ENCODE results near the gene PPP1R12B.

GRCh38 chr1:202579806-202580205 lies 231.3 kb downstream of the PPP1R12B start:
- TF ChIP-seq, protein P1, sequence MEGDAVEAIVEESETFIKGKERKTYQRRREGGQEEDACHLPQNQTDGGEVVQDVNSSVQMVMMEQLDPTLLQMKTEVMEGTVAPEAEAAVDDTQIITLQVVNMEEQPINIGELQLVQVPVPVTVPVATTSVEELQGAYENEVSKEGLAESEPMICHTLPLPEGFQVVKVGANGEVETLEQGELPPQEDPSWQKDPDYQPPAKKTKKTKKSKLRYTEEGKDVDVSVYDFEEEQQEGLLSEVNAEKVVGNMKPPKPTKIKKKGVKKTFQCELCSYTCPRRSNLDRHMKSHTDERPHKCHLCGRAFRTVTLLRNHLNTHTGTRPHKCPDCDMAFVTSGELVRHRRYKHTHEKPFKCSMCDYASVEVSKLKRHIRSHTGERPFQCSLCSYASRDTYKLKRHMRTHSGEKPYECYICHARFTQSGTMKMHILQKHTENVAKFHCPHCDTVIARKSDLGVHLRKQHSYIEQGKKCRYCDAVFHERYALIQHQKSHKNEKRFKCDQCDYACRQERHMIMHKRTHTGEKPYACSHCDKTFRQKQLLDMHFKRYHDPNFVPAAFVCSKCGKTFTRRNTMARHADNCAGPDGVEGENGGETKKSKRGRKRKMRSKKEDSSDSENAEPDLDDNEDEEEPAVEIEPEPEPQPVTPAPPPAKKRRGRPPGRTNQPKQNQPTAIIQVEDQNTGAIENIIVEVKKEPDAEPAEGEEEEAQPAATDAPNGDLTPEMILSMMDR (conservative IDR thresholded peaks at IDR 0.05; ENCODE audit: low read length) = no peak
- TF ChIP-seq EZH2phosphoT487 (IDR thresholded peaks at IDR 0.05; ENCODE audit: borderline replicate concordance, low read depth, low read length) = no peak

All from OCI-LY7 (cell line).